HepG2 (cell line): Measurements from ENCODE around the gene DAB2IP. TPM values are rescaled to one million over a fixed set of nuclear protein-coding genes. Genes with fewer than 3 reads are reported as not detected.

Experiments used
- FOXA3 ChIP-seq: IDR thresholded peaks from 2 replicates; pipeline ENCODE4 v1.6.1; 2016; ENCODE audit warnings: missing genetic modification reagents, missing compliant biosample characterization
- GMEB1 ChIP-seq: sonication (generic); formaldehyde crosslinking; IDR thresholded peaks from 2 replicates; pipeline ENCODE4 v1.5.1; 2020; ENCODE audit warnings: missing genetic modification reagents, mild to moderate bottlenecking, borderline replicate concordance
- HNRNPL ChIP-seq: fragments of 200-400 bp; formaldehyde crosslinking; IDR thresholded peaks from 2 replicates; pipeline ENCODE4 v1.6.1; 2017; ENCODE audit warnings: mild to moderate bottlenecking, low read depth, low read length
- KDM2A ChIP-seq: sonication (generic); formaldehyde crosslinking; IDR thresholded peaks from 2 replicates; pipeline ENCODE4 v1.4.0; 2020; ENCODE audit warnings: low read depth, missing genetic modification reagents, borderline replicate concordance
- MATR3 ChIP-seq: sonication (generic); formaldehyde crosslinking; IDR thresholded peaks from 2 replicates; pipeline ENCODE4 v1.4.0; 2020; ENCODE audit warnings: missing genetic modification reagents
- MAX ChIP-seq: IDR thresholded peaks from 2 replicates; pipeline ENCODE4 v1.6.1; 2012; ENCODE audit warnings: inconsistent platforms
- NFIB ChIP-seq: sonication (generic); formaldehyde crosslinking; IDR thresholded peaks from 2 replicates; pipeline ENCODE4 v1.9.0; 2021; ENCODE audit warnings: missing genetic modification reagents, mild to moderate bottlenecking, borderline replicate concordance
- PHF5A ChIP-seq: IDR thresholded peaks from one replicate; pipeline ENCODE4 v1.6.1; 2018; ENCODE audit warnings: low read depth, missing genetic modification reagents; ENCODE audit not compliant: unreplicated experiment
- RAD51 ChIP-seq: fragments of 450-650 bp; IDR thresholded peaks from 2 replicates; pipeline ENCODE4 v1.6.1; 2016; ENCODE audit warnings: borderline replicate concordance
- SOX5 ChIP-seq: IDR thresholded peaks from 2 replicates; pipeline ENCODE4 v1.6.1; 2016; ENCODE audit warnings: borderline replicate concordance
- SP1 ChIP-seq, 2 experiments: fragments of 450-650 bp in 1 of 2; sonication (generic) in 1 of 2; formaldehyde crosslinking in 1 of 2; IDR thresholded peaks; 2 replicates each; pipeline versions ENCODE4 v1.4.0 to v1.6.1; 2016 to 2020; ENCODE audit warnings: missing genetic modification reagents in 1 of 2
- SP2 ChIP-seq: sonication (generic); formaldehyde crosslinking; IDR thresholded peaks from 2 replicates; pipeline ENCODE4 v1.5.1; 2020; ENCODE audit warnings: mild to moderate bottlenecking, missing genetic modification reagents
- TBX3 ChIP-seq: fragments of 450-650 bp; IDR thresholded peaks from 2 replicates; pipeline ENCODE4 v1.6.1; 2017; ENCODE audit warnings: antibody characterized with exemption, mild to moderate bottlenecking, inconsistent platforms, borderline replicate concordance
- TFAP4 ChIP-seq: sonication (generic); IDR thresholded peaks from 2 replicates; pipeline ENCODE4 v1.6.1; 2016; ENCODE audit warnings: low read depth, borderline replicate concordance
- XRCC5 ChIP-seq: fragments of 200-400 bp; formaldehyde crosslinking; optimal IDR thresholded peaks from 2 replicates; pipeline ENCODE3; 2017; ENCODE audit warnings: mild to moderate bottlenecking, low read length
- ZKSCAN8 ChIP-seq: IDR thresholded peaks from 2 replicates; pipeline ENCODE4 v1.6.1; 2016; ENCODE audit warnings: borderline replicate concordance, missing genetic modification reagents, missing compliant biosample characterization
- ZNF18 ChIP-seq: sonication (generic); formaldehyde crosslinking; IDR thresholded peaks from 2 replicates; pipeline ENCODE4 v1.8.0; 2022; ENCODE audit warnings: mild to moderate bottlenecking, missing genetic modification reagents; ENCODE audit not compliant: insufficient replicate concordance
- ZNF580 ChIP-seq: IDR thresholded peaks from 2 replicates; pipeline ENCODE4 v1.6.1; 2016; ENCODE audit warnings: low read depth, borderline replicate concordance
- ZSCAN29 ChIP-seq: sonication (generic); formaldehyde crosslinking; conservative IDR thresholded peaks from 2 replicates; pipeline ENCODE4 v1.4.0; 2020; ENCODE audit warnings: mild to moderate bottlenecking, missing genetic modification reagents
- polyA plus RNA-seq, 8 experiments: library from polyadenylated mRNA; depleted of rRNA in 3 of 8; stranded (reverse) in 7 of 8; unstranded in 1 of 8; fragments of >200 nt; fragmentation: Illumina TruSeq in 4 of 8; extraction: Trizol in 4 of 8; gene quantifications; 2 replicates each; pipeline versions ENCODE4 v1.2.1 to v1.2.3, GENCODE V29; 2011 to 2016; ENCODE audit warnings: low read depth in 4 of 8, missing spikeins in 1 of 8, mixed read lengths in 1 of 8; ENCODE audit not compliant: insufficient read depth in 1 of 8
- total RNA-seq, 5 experiments: library from RNA; depleted of rRNA; stranded (reverse); fragments of >200 nt; fragmentation: Illumina TruSeq; extraction: Trizol; gene quantifications; 2 replicates each; pipeline ENCODE4 v1.2.3, GENCODE V29; 2016; ENCODE audit warnings: low read depth in 1 of 5

The DAB2IP gene
- total and polyA plus RNA-seq, 2 of the 13 experiments (the other 11 are each of a cell fraction or from before 2014, with no cell fraction given): 25.3 to 37.9 TPM

- TF ChIP-seq FOXA3 (CRISPR knock-in tag) (peak; percentile 75), SOX5 (CRISPR knock-in tag) (peak; percentile 81), MAX (peak; percentile 22; the same call in 1 of the 2 replicates), SP2 (CRISPR knock-in tag) (0 out of 2 replicates have a peak, but pooled peaks have one; percentile 18), PHF5A (peak; percentile 88), ZSCAN29 (CRISPR knock-in tag) (no peak), SP1 (IDR thresholded peaks at IDR 0.05) (no peak), SP1 (CRISPR knock-in tag; IDR thresholded peaks at IDR 0.05) (no peak), XRCC5 (peak; percentile 30), NFIB (CRISPR knock-in tag) (no peak), TFAP4 (peak; percentile 98), GMEB1 (CRISPR knock-in tag) (peak; percentile 34; the same call in 1 of the 2 replicates), ZNF18 (CRISPR knock-in tag) (peak; percentile 62), MATR3 (CRISPR knock-in tag) (no peak), TBX3 (no peak), ZNF580 (peak; percentile 88; the same call in 1 of the 2 replicates), KDM2A (CRISPR knock-in tag) (peak; percentile 82; the same call in 1 of the 2 replicates), HNRNPL (peak; percentile 83), RAD51 (peak; percentile 48; the same call in 1 of the 2 replicates), ZKSCAN8 (CRISPR knock-in tag) (no peak)
Measured at GRCh38 chr9:121765021-121765950, 113.9 kb downstream of the DAB2IP start (continued).
